IMR-90 (cell line): ENCODE data around the gene MFSD2B. TPM values are rescaled to one million over a fixed set of nuclear protein-coding genes. Genes with fewer than 3 reads are reported as not detected.

Source experiments
- BHLHE40 ChIP-seq: fragments of 150-350 bp; IDR thresholded peaks from 2 replicates; pipeline ENCODE4 v1.6.1; 2016; ENCODE audit warnings: mild to moderate bottlenecking, low read depth, low read length
- CHD1 ChIP-seq: IDR thresholded peaks from 2 replicates; pipeline ENCODE4 v1.6.1; 2012; ENCODE audit warnings: low read depth, low read length, improper control_type of control experiment
- polyA plus RNA-seq, 3 experiments: library from polyadenylated mRNA; depleted of rRNA; stranded (reverse); fragments of >200 nt; gene quantifications; 2 replicates each; pipeline ENCODE4 v1.2.3, GENCODE V29; 2012; ENCODE audit warnings: low replicate concordance in 1 of 3
- total RNA-seq: library from RNA; depleted of rRNA; stranded (reverse); fragments of >200 nt; gene quantifications from 2 replicates; pipeline ENCODE4 v1.2.3, GENCODE V29; 2012
- TF ChIP-seq, protein P1 (sequence below): fragments of 150-350 bp; IDR thresholded peaks from 2 replicates; pipeline ENCODE4 v1.6.1; 2016; ENCODE audit warnings: low read depth, mild to moderate bottlenecking, low read length, moderate library complexity, borderline replicate concordance

The MFSD2B gene
- total and polyA plus RNA-seq, 2 of the 4 experiments (the other 2 are of a cell fraction) = 0.05 TPM; not detected in 1

DNA sequence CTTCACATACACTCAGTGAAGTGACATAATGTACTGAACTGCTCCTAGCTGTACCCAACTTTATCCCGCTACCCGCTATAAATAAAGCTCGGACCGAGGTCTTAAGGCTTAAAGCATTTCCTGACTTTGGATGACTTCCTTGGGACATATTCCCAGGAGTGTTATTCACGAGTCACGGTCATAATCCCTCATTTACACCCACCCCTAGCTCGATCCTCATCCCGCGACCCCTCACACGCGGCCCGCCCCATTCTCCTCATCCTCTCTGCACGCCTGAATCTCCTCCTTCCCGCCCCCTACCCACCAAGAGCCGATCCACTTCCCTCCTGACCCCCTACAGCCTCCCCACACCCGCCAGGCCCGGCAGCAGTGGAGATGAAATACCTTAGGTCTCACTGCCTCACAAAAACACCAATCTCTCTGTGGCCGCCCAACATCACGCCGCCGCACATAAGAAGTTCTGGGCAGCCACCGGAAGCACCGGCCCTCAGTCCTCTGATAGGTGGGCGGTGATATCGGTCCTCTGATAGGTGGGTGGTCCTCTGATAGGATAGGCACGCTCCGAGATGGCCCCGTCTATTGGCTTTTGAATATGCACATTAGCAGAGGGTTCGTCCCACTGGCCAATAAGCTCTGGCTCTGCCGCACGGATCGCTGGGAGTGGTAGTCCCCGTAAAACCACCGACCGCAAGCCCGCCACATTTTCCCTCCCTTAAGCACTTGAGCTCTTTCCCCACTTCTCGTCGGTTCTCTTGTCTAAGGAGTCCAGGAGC, 37.2 kb downstream of the MFSD2B start, which contains the start of gene WDCP (continued):
- TF ChIP-seq, protein P1, sequence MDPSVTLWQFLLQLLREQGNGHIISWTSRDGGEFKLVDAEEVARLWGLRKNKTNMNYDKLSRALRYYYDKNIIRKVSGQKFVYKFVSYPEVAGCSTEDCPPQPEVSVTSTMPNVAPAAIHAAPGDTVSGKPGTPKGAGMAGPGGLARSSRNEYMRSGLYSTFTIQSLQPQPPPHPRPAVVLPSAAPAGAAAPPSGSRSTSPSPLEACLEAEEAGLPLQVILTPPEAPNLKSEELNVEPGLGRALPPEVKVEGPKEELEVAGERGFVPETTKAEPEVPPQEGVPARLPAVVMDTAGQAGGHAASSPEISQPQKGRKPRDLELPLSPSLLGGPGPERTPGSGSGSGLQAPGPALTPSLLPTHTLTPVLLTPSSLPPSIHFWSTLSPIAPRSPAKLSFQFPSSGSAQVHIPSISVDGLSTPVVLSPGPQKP = no peak
- TF ChIP-seq BHLHE40 (no peak), CHD1 (no peak)
